Right cardiac atrium (tissue), 5 donors: ENCODE measurements around the gene RAX. TPM values are rescaled to one million over a fixed set of nuclear protein-coding genes. Genes with fewer than 3 reads are reported as not detected.

Experiments used
- ATAC-seq, 2 donors: fragments of 200-7000 bp; cut with Tn5 transposase; one replicate each; pipeline versions ENCODE4 v1.8.0 to v1.9.1; 2020; ENCODE audit warnings: moderate library complexity in 2 of 2, mild to moderate bottlenecking in 1 of 2
- DNase-seq, 3 donors: peaks; one replicate each; pipeline ENCODE4 v3.0.0-alpha.2; 2020
- H3K27ac ChIP-seq: one replicate; pipeline ENCODE4 v1.5.1; 2013; ENCODE audit warnings: mild to moderate bottlenecking, low read length, control low read depth, moderate library complexity
- H3K27me3 ChIP-seq: one replicate; pipeline ENCODE4 v1.6.1; 2013; ENCODE audit not compliant: control insufficient read depth, insufficient read depth
- H3K4me1 ChIP-seq: one replicate; pipeline ENCODE4 v1.6.1; 2013; ENCODE audit warnings: low read length; ENCODE audit not compliant: control insufficient read depth, insufficient read depth
- H3K4me3 ChIP-seq: one replicate; pipeline ENCODE4 v1.5.1; 2013; ENCODE audit warnings: low read length, control low read depth
- H3K9me3 ChIP-seq: one replicate; pipeline ENCODE4 v1.6.1; 2013; ENCODE audit warnings: low read length; ENCODE audit not compliant: control insufficient read depth
- WGBS: extraction: QIAGEN DNeasy Blood & Tissue Kit; methylation state at CpG from one replicate; pipeline ENCODE4 v1.1.7; 2013; 5-methylcytosine and 5-hydroxymethylcytosine counted together
- intact Hi-C, 4 donors: fragments of 100-400 bp; cut with DNase I; formaldehyde crosslinking; loops; one replicate each; pipeline versions ENCODE4 v1.11.0 to v1.14.0; 2022 to 2023
- polyA plus RNA-seq: library from polyadenylated mRNA; stranded (reverse); fragments of 200-250 nt; gene quantifications from one replicate; pipeline ENCODE4 v1.2.3, GENCODE V29; 2013
- total RNA-seq, 4 donors: library from RNA; stranded (reverse); fragmentation: NEBNext Ultra II Directional; extraction: Animal tissue kit (Norgen Biotek cat#: 25700); gene quantifications; one replicate each; pipeline ENCODE4 v1.2.1, GENCODE V29; 2021
- donor health status: healthy with polysubstance abuse.
- donor health status: DM: no; HTN: yes; CAD: no.
- donor health status: DM: no; HTN: no; CAD: no.
- donor health status: DM: no; HTN: yes; CAD: no; lungs with severe emphysema.
- donor health status: DM: yes; HTN: yes; CAD: no.

Gene RAX
- total and polyA plus RNA-seq, 5 donors: not detected

DNA sequence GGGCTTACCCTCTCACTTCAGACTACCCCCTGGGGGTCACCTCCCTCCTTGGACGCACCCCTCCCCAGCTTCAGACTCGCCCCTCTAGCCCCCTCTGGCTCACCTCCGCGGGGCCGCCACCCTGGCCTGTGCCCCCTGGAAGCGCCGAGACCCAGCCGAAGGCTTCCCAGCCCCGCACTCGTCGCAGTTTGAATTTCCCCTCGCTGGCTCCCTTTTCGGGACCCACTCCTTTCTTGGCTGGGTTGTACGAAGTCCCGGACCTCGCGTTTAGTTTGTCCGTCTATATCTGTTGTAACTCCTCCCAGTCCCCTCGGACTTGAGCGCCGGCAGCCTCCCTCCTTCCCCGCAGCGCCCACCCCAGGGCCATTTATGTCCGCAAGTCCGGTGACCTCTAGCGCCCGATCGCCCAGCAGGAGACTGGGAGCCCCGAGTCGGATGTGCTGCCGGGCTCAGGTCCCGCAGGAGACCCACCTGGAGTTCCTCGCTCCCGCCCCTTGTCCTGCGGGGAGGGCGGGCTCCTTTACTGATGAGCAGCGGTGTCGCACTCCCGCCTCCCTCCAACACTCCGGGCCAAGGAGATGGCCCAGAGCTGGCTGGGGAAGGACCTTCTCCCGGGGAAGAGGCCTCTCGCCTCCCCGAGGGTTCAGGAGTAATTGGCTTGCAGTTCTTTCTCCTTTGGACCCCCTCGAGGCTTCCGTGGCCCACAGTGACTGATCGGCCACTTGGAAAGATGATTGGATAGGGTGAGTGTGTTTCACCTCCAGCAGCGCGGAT, 692 bp upstream of the RAX start:
- Histone ChIP-seq H3K4me3 (no peak overlapping the region), H3K27me3 (no peaks in the 10 kb centered on the region), H3K9me3 (no peaks in the 10 kb centered on the region), H3K4me1 (no peaks in the 10 kb centered on the region), H3K27ac (no peak overlapping the region)
- ATAC-seq (peak in 1 of 2 donors; percentile 10), DNase-seq (no peak)
- intact Hi-C loops: no loop called here
- 2% methylated on average over 48 of the region's 48 CpGs for WGBS

DNA sequence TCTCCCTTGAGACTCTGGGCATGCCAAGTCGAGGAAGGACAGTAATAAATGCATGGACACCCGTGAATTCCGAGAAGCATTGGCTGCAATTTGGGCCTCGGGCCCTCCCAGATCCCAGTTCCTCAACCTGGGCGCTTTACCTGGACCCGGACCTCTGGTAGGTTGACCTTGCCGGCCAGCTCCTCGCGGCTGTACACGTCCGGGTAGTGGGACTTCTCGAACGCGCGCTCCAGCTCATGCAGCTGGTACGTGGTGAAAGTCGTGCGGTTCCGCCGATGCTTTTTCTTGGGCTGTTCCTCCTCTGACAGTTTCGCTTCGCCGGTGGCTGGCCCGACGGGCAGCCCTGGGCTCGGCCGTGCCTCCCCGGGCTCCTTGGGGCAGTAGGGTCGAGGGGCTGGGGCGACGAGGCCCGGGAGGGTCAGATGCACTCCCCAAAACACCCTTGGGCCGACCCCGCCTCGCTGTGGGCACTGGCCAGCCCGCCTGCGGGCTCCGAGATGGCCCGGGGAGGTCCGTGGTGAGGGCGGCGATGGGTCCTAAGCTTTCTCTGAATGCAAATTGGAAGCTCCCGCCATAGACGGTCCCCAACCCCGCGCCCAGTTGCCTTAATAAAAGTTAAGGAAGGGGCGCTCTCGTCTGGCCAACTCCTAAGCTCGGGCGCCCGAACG, 899 bp downstream of the RAX start:
- DNase-seq (peak in 1 of 3 donors; percentile 37), ATAC-seq (no peak)
- H3K27ac ChIP-seq: no peak overlapping the region
- no peaks in the 10 kb centered on the region for H3K4me1 ChIP-seq
- no peaks in the 10 kb centered on the region for H3K9me3 ChIP-seq
- no peaks in the 10 kb centered on the region for H3K27me3 ChIP-seq
- WGBS: 2% methylated on average over 52 of the region's 52 CpGs
- intact Hi-C loops: no loop called here
- H3K4me3 ChIP-seq: no peak overlapping the region

GRCh38 chr18:59271606-59272220, 1.5 kb downstream of the RAX start:
- peaks cover 2% of the 10 kb centered on the region for H3K27me3 ChIP-seq
- no peak overlapping the region for H3K4me3 ChIP-seq
- ATAC-seq (no peak), DNase-seq (no peak)
- H3K9me3 ChIP-seq: no peaks in the 10 kb centered on the region
- WGBS: 18% methylated on average over 14 of the region's 14 CpGs
- H3K4me1 ChIP-seq: no peaks in the 10 kb centered on the region
- no peak overlapping the region for H3K27ac ChIP-seq
- intact Hi-C loops: no loop called here

DNA sequence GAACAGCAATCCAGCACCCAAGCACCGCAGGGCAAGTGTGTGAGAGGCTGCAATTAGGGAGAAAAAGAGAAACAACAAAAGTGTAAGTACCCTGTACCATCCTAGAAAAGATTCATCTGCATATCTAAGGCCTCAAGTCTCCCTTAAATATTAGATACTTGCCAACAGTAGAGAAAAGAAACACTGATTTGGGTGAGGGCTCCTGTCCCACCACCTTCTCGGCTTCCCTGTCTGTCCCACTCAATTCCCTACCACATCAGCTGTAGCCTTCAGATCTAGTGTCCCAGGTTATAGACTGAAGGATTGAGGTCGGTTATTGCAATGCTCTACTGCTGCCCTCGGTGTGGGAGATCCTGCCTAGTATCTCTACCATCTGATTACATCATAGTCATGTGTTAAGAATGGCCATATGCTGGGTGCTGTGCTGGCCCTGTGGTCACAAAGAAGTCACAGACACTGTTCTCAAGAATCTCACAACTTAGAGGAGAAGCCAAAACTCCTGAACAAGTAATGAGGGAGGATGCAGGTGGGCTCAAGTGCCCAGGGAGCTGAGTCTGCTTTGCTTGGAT, 2.5 kb downstream of the RAX start:
- no peaks in the 10 kb centered on the region for H3K4me1 ChIP-seq

DNA sequence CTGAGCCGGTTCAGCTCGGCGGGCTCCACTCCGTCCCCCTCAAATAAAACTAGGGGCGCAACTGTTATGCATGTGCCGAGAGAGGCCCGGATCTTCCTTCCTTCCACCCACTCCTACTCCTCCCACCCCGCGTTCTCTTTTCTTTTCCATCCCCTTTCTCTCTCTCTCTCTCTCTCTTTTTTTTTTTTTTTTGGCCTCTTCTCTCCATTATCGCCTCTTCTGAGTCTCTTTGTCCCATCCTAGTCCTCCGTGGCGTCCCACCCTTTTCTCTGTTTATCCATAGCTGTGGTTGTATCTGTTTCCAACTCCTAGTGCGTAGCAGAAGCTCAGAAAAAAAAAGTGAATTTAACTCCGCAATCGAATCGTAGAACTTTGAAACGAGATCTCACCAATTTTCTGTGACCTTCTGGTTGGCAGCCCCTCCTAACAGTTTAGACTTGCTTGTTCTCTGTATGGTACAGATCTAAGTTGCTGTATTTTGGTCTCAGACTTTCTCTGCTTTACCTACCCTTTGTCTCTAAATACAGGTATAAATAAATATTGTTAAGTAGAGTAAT, 3.6 kb downstream of the RAX start:
- Histone ChIP-seq H3K9me3 (no peaks in the 10 kb centered on the region), H3K27me3 (peaks cover 2% of the 10 kb centered on the region), H3K4me3 (peak overlapping the region; percentile 24), H3K27ac (no peak overlapping the region), H3K4me1 (no peaks in the 10 kb centered on the region)
- intact Hi-C loops: no loop called here
- DNase-seq: no peak
- ATAC-seq: no peak
- WGBS: 6% methylated on average over 17 of the region's 17 CpGs

More for the DNA sequence above, 2.5 kb downstream of the RAX start:
- DNase-seq (no peak), ATAC-seq (no peak)
- H3K27ac ChIP-seq: no peak overlapping the region
- intact Hi-C loops: no loop called here
- no peak overlapping the region for H3K4me3 ChIP-seq
- peaks cover 2% of the 10 kb centered on the region for H3K27me3 ChIP-seq
- no peaks in the 10 kb centered on the region for H3K9me3 ChIP-seq
- WGBS: 23% methylated on average over 4 of the region's 4 CpGs

DNA sequence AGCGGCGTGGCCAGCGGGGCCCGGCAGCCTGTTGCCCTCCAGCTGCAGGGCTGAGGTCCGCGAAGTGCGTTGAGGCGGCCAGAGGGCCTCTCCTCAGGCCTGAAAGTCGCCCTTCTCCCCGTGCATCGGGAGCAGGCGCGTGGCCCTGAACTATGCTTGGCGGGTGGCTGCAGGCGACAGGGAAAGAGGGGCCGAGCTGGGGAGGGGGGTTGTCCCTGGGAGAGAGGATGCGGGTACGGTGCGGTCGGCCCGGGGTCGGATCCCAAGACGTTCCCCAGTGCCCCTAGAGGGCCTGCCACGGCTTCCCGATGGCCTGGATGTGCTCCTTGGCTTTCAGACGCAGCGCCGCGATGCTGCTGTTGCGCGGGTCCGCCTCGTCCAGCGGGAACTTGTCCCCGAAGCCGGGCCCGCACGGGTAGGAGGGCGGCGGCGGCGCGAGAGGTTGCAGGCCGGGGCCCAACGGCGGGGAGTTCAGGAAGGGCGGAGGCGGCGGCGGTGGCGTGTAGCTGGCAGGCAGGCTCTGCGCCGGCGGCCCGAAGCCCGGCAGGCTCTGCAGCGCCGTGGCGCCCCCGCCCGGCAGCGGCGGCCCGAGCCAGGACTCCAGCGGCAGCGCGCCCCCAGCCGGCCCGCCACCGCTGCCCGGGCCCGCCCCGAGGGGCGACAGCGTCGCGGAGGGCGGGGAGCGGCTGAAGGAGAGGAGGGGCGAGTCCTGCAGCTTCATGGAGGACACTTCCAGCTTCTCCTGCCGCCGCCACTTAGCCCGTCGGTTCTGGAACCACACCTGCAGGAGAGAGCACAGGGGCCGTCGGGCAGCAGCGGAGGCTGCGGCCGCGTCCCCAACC, 4.3 kb downstream of the RAX start:
- no peaks in the 10 kb centered on the region for H3K9me3 ChIP-seq
- DNase-seq: peak in 2 of 3 donors; percentile 70 to 71
- intact Hi-C loops: no loop called here
- no peak overlapping the region for H3K27ac ChIP-seq
- peaks cover 2% of the 10 kb centered on the region for H3K27me3 ChIP-seq
- no peaks in the 10 kb centered on the region for H3K4me1 ChIP-seq
- ATAC-seq: peak; percentile 48 to 83
- 1% methylated on average over 90 of the region's 90 CpGs for WGBS
- peak overlapping the region; percentile 24 for H3K4me3 ChIP-seq

GRCh38 chr18:59268127-59268720, 5.0 kb downstream of the RAX start:
- no peaks in the 10 kb centered on the region for H3K4me1 ChIP-seq
- H3K27me3 ChIP-seq: peaks cover 2% of the 10 kb centered on the region
- DNase-seq (no peak), ATAC-seq (no peak)
- H3K9me3 ChIP-seq: no peaks in the 10 kb centered on the region
- intact Hi-C loops: no loop called here
- no peak overlapping the region for H3K4me3 ChIP-seq
- 8% methylated on average over 28 of the region's 28 CpGs for WGBS
- no peak overlapping the region for H3K27ac ChIP-seq

DNA sequence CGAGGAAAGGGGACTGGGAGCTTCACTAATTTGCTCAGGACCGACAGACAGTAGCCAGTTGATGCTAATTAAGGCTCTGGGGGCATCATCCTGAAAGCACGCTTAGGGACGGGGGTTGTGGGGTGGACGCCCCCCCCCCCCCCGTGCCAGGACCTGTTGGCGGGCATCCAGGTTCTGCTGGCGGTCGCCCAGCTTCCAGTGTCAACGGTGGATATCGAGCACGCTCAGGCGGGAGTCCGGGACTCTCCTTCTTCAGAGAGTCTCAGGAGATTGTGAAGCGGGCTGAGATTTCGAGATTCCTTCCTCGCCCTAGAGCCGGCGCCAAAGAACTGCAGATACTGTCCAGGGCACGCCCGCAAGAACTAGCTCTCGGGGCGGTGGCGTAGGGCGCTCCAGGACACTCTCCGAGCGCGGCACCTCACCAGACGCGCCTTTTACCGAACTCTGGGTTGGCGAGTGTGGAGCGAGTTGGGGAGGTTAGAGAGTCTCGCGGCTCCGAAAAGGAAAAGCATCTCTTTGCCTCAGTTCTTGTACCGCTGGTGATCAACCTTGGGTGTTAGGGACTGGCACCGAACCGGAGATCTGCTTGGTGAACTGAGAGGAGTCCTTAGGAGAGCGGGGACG, 5.6 kb downstream of the RAX start:
- ATAC-seq: no peak
- Histone ChIP-seq H3K9me3 (no peaks in the 10 kb centered on the region), H3K4me3 (no peak overlapping the region), H3K27ac (no peak overlapping the region), H3K27me3 (peaks cover 2% of the 10 kb centered on the region), H3K4me1 (no peaks in the 10 kb centered on the region)
- intact Hi-C loops: no loop called here
- 2% methylated on average over 41 of the region's 41 CpGs for WGBS
- no peak for DNase-seq

- ATAC-seq (no peak), DNase-seq (no peak)
- no peak overlapping the region for H3K4me3 ChIP-seq
- 5% methylated on average over 10 of the region's 10 CpGs for WGBS
- intact Hi-C loops: no loop called here
- no peak overlapping the region for H3K27ac ChIP-seq
- H3K27me3 ChIP-seq: peaks cover 2% of the 10 kb centered on the region
- H3K4me1 ChIP-seq: no peaks in the 10 kb centered on the region
- H3K9me3 ChIP-seq: no peaks in the 10 kb centered on the region
Measured at GRCh38 chr18:59266886-59267502, 6.3 kb downstream of the RAX start.
